PC-3 (cell line): ENCODE data around the gene PCDH15. TPM values are rescaled to one million over a fixed set of nuclear protein-coding genes. Genes with fewer than 3 reads are reported as not detected.

Source experiments
- ATAC-seq: fragments of 200-7000 bp; cut with Tn5 transposase; 2 replicates; pipeline ENCODE4 v1.9.1; 2020; ENCODE audit warnings: mild to moderate bottlenecking, moderate library complexity
- BruUV-seq: library from RNA; stranded (reverse); fragments of 400-500 nt; replicated peaks from 2 replicates; lab custom pipeline; 2021; lab: Mats Ljungman, UMichigan
- CTCF ChIA-PET: fragments of 300-600 bp; sonication (Branson Sonifier 250); formaldehyde crosslinking; loops from one replicate; lab custom pipeline; 2022; ENCODE audit warnings: antibody characterized with exemption; lab: Charles Lee
- POLR2A ChIA-PET: fragments of 300-600 bp; sonication (Branson Sonifier 250); formaldehyde crosslinking; loops from one replicate; lab custom pipeline; 2022; ENCODE audit warnings: antibody characterized with exemption; ENCODE audit not compliant: unreplicated experiment; lab: Charles Lee
- DNase-seq: peaks from one replicate; pipeline ENCODE4 v3.0.0-alpha.2; 2015
- H2AFZ ChIP-seq: fragments of 300-600 bp; sonication (generic); 2 replicates; pipeline ENCODE4 v1.6.0; 2016; ENCODE audit warnings: antibody characterized with exemption, low read length
- H3F3A ChIP-seq: fragments of 300-600 bp; sonication (generic); one replicate; pipeline ENCODE4 v1.6.0; 2017; ENCODE audit warnings: antibody characterized with exemption, low read length, control low read depth, mild to moderate bottlenecking; ENCODE audit not compliant: unreplicated experiment
- H3K27ac ChIP-seq: fragments of 300-600 bp; sonication (generic); 2 replicates; pipeline ENCODE4 v1.5.1; 2016; ENCODE audit warnings: mild to moderate bottlenecking, low read length
- H3K27me3 ChIP-seq: fragments of 300-600 bp; sonication (generic); 2 replicates; pipeline ENCODE4 v1.6.1; 2016; ENCODE audit warnings: low read length, mixed read lengths
- H3K36me3 ChIP-seq: fragments of 300-600 bp; sonication (generic); 2 replicates; pipeline ENCODE4 v1.6.1; 2016; ENCODE audit warnings: low read depth, mixed run types, low read length, mixed read lengths
- H3K4me1 ChIP-seq: fragments of 300-600 bp; sonication (generic); 2 replicates; pipeline ENCODE4 v1.5.1; 2016; ENCODE audit warnings: low read length; ENCODE audit not compliant: insufficient read depth
- H3K4me2 ChIP-seq: fragments of 300-600 bp; sonication (generic); 2 replicates; pipeline ENCODE4 v1.6.0; 2016; ENCODE audit warnings: low read length
- H3K4me3 ChIP-seq: fragments of 300-600 bp; sonication (generic); 2 replicates; pipeline ENCODE4 v1.5.1; 2016; ENCODE audit warnings: mild to moderate bottlenecking, low read length, mixed read lengths
- H3K79me2 ChIP-seq: fragments of 300-600 bp; sonication (generic); 2 replicates; pipeline ENCODE4 v1.6.1; 2017; ENCODE audit warnings: low read length, mixed read lengths
- H3K9ac ChIP-seq: fragments of 300-600 bp; sonication (generic); 2 replicates; pipeline ENCODE4 v1.6.0; 2016; ENCODE audit warnings: mild to moderate bottlenecking, low read length
- H3K9me2 ChIP-seq: fragments of 300-600 bp; sonication (generic); replicated peaks from 2 replicates; pipeline ENCODE4 v1.6.1; 2016; ENCODE audit warnings: mixed run types, low read length, mixed read lengths
- H3K9me3 ChIP-seq: fragments of 300-600 bp; sonication (generic); 2 replicates; pipeline ENCODE4 v1.6.1; 2016; ENCODE audit warnings: low read length, mixed read lengths
- H4K20me1 ChIP-seq: fragments of 300-600 bp; sonication (generic); 2 replicates; pipeline ENCODE4 v1.6.1; 2016; ENCODE audit warnings: low read length, mixed read lengths
- EZH2 ChIP-seq: fragments of 300-600 bp; sonication (generic); IDR thresholded peaks from one replicate; pipeline ENCODE4 v1.6.1; 2017; ENCODE audit warnings: antibody characterized with exemption, mild to moderate bottlenecking, low read length; ENCODE audit not compliant: unreplicated experiment
- EZH2phosphoT487 ChIP-seq: fragments of 300-600 bp; sonication (generic); IDR thresholded peaks from 2 replicates; pipeline ENCODE4 v1.6.1; 2018; ENCODE audit warnings: mild to moderate bottlenecking, antibody characterized with exemption, low read length, borderline replicate concordance
- intact Hi-C: fragments of 100-400 bp; cut with micrococcal nuclease; formaldehyde crosslinking; loops from 2 replicates; pipeline ENCODE4 v1.9.0; 2023
- total RNA-seq: library from RNA; depleted of rRNA; stranded (reverse); fragments of >200 nt; gene quantifications from 2 replicates; pipeline ENCODE4 v1.2.3, GENCODE V29; 2014
- TF ChIP-seq, protein P1 (sequence below): fragments of 300-600 bp; sonication (generic); conservative IDR thresholded peaks from 2 replicates; pipeline ENCODE4 v1.5.1; 2017; ENCODE audit warnings: antibody characterized with exemption, low read depth, mild to moderate bottlenecking, low read length

Gene PCDH15
- total RNA-seq, 1 experiment from 2014 or later, result not detected

DNA sequence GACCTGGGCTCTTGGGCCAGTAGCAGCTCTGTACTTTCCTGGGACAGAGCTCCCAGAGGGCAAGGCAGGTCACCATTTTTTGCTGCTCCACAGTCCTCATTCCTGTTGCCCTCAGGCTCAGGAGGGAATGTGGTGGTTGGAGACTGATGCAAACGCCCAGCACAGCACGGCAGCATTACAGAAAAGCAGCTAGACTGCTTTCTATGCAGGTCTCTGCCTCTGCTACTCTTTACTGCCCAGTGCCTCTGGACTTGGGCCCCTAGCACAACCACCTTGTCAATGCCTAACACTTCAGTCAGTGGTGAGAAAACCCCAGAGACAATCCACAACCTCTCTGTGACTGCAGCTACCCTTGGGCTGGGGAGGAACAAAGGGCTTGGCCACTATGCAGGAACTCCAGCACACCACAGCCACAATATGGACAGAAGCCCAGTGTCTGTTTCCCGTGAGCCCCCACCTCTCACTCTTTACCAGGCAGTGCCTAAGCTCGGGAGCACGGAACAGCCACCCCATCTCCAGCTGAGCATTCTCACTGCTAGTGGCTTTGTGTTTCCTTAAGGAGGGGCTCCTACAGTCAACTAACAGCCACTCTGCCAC, 790.6 kb downstream of the PCDH15 start:
- CTCF ChIA-PET, result no interaction called here
- no peaks in the 10 kb centered on the region for H3K4me1 ChIP-seq
- H4K20me1 ChIP-seq, result no peaks in the 10 kb centered on the region
- no peaks in the 10 kb centered on the region for H3K9me2 ChIP-seq
- intact Hi-C loops, result no loop called here
- ATAC-seq (no peak), DNase-seq (no peak)
- no peaks in the 10 kb centered on the region for H3K36me3 ChIP-seq
- H3K4me2 ChIP-seq, result no peak overlapping the region
- no peaks in the 10 kb centered on the region for H3F3A ChIP-seq
- H3K9ac ChIP-seq, result no peak overlapping the region
- BruUV-seq, result no TSS peak
- no peak overlapping the region for H2AFZ ChIP-seq
- H3K79me2 ChIP-seq, result no peaks in the 10 kb centered on the region
- 0 out of 2 replicates have a peak, but pooled peaks cover 9% of the 10 kb centered on the region for H3K9me3 ChIP-seq
- no peak overlapping the region for H3K4me3 ChIP-seq
- TF ChIP-seq EZH2 (no peak), EZH2phosphoT487 (no peak)
- TF ChIP-seq, protein P1, sequence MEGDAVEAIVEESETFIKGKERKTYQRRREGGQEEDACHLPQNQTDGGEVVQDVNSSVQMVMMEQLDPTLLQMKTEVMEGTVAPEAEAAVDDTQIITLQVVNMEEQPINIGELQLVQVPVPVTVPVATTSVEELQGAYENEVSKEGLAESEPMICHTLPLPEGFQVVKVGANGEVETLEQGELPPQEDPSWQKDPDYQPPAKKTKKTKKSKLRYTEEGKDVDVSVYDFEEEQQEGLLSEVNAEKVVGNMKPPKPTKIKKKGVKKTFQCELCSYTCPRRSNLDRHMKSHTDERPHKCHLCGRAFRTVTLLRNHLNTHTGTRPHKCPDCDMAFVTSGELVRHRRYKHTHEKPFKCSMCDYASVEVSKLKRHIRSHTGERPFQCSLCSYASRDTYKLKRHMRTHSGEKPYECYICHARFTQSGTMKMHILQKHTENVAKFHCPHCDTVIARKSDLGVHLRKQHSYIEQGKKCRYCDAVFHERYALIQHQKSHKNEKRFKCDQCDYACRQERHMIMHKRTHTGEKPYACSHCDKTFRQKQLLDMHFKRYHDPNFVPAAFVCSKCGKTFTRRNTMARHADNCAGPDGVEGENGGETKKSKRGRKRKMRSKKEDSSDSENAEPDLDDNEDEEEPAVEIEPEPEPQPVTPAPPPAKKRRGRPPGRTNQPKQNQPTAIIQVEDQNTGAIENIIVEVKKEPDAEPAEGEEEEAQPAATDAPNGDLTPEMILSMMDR, result no peak
- POLR2A ChIA-PET, result no interaction called here
- no peak overlapping the region for H3K27ac ChIP-seq
- H3K27me3 ChIP-seq, result no peaks in the 10 kb centered on the region

- Histone ChIP-seq H3K27ac (no peak overlapping the region), H3K4me1 (no peaks in the 10 kb centered on the region), H4K20me1 (no peaks in the 10 kb centered on the region), H2AFZ (no peak overlapping the region), H3K9ac (no peak overlapping the region), H3K9me3 (0 out of 2 replicates have a peak, but pooled peaks cover 6% of the 10 kb centered on the region), H3K36me3 (no peaks in the 10 kb centered on the region), H3F3A (no peaks in the 10 kb centered on the region), H3K79me2 (no peaks in the 10 kb centered on the region), H3K4me3 (no peak overlapping the region), H3K4me2 (no peak overlapping the region), H3K9me2 (no peaks in the 10 kb centered on the region), H3K27me3 (no peaks in the 10 kb centered on the region)
- POLR2A ChIA-PET, result no interaction called here
- BruUV-seq, result no TSS peak
- no peak for ATAC-seq
- intact Hi-C loops, result no loop called here
- TF ChIP-seq, protein P1, result no peak
- TF ChIP-seq EZH2phosphoT487 (no peak), EZH2 (no peak)
- DNase-seq, result no peak
- CTCF ChIA-PET, result no interaction called here
These were observed 791.4 kb downstream of the PCDH15 start for GRCh38 chr10:54009672-54010071.

DNA sequence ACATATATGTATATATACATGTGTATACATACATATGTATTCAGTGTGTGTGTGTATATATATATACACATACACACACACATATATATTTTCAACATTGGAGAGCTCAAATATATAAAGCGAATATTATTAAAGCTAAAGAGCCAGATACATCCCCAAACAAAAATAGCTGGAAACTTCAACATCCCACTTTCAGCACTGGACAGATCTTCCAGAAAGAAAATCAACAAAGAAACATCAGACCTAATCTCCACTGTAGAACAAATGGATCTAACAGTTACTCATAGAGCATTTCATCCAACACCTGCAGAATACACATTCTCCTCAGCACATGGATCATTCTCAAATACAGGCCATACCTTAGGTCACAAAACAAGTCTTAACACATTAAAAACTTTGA, 799.0 kb downstream of the PCDH15 start:
- no peak overlapping the region for H3K4me3 ChIP-seq
- H3K9me3 ChIP-seq, result peaks cover 4% of the 10 kb centered on the region; the same call in 1 of the 2 replicates
- H3K27me3 ChIP-seq, result no peaks in the 10 kb centered on the region
- H3K4me1 ChIP-seq, result no peaks in the 10 kb centered on the region
- ATAC-seq (no peak), DNase-seq (no peak)
- H2AFZ ChIP-seq, result no peak overlapping the region
- CTCF ChIA-PET, result no interaction called here
- no peak overlapping the region for H3K27ac ChIP-seq
- no peaks in the 10 kb centered on the region for H3F3A ChIP-seq
- POLR2A ChIA-PET, result no interaction called here
- no peak overlapping the region for H3K9ac ChIP-seq
- TF ChIP-seq EZH2phosphoT487 (no peak), EZH2 (no peak)
- TF ChIP-seq, protein P1, result no peak
- H3K4me2 ChIP-seq, result no peak overlapping the region
- no peaks in the 10 kb centered on the region for H3K36me3 ChIP-seq
- H3K79me2 ChIP-seq, result no peaks in the 10 kb centered on the region
- no peaks in the 10 kb centered on the region for H3K9me2 ChIP-seq
- BruUV-seq, result no TSS peak
- intact Hi-C loops, result no loop called here
- no peaks in the 10 kb centered on the region for H4K20me1 ChIP-seq
